Neural cell (in vitro differentiated cells): ENCODE data around the gene LAMA5. TPM values are rescaled to one million over a fixed set of nuclear protein-coding genes. Genes with fewer than 3 reads are reported as not detected.

Experiments used
- H2AFZ ChIP-seq: fragments of 200-600, 300-800 bp; sonication (generic), shearing (Covaris generic); 2 replicates; pipeline ENCODE4 v1.6.0; 2014; ENCODE audit warnings: low read depth, mild to moderate bottlenecking, antibody characterized with exemption, low read length, moderate library complexity
- H3F3A ChIP-seq: fragments of 200-600 bp; shearing (Covaris generic); 2 replicates; pipeline ENCODE4 v1.6.1; 2016; ENCODE audit warnings: mild to moderate bottlenecking, moderate library complexity, mixed read lengths, antibody characterized with exemption, low read length; ENCODE audit not compliant: insufficient read depth, poor library complexity, severe bottlenecking
- H3K27ac ChIP-seq: fragments of 200-600, 300-800 bp; sonication (generic), shearing (Covaris generic); 2 replicates; pipeline ENCODE4 v1.5.1; 2014; ENCODE audit warnings: mild to moderate bottlenecking, low read length, moderate library complexity
- H3K27me3 ChIP-seq: fragments of 300-800, 200-600 bp; sonication (generic), shearing (Covaris generic); 2 replicates; pipeline ENCODE4 v1.6.0; 2014; ENCODE audit warnings: mild to moderate bottlenecking, low read depth, low read length, moderate library complexity; ENCODE audit not compliant: insufficient read depth
- H3K36me3 ChIP-seq: fragments of 300-800, 200-600 bp; sonication (generic), shearing (Covaris generic); 2 replicates; pipeline ENCODE4 v1.5.1; 2014; ENCODE audit warnings: mild to moderate bottlenecking, antibody characterized with exemption, low read length, moderate library complexity; ENCODE audit not compliant: insufficient read depth
- H3K4me2 ChIP-seq: fragments of 300-800, 200-600 bp; sonication (generic), shearing (Covaris generic); 2 replicates; pipeline ENCODE4 v1.6.0; 2014; ENCODE audit warnings: mild to moderate bottlenecking, low read length
- H3K4me3 ChIP-seq: fragments of 300-800, 200-600 bp; sonication (generic), shearing (Covaris generic); 2 replicates; pipeline ENCODE4 v1.5.1; 2014; ENCODE audit warnings: mild to moderate bottlenecking, low read length, moderate library complexity
- H3K79me2 ChIP-seq: fragments of 200-600 bp; shearing (Covaris generic); replicated peaks from 2 replicates; pipeline ENCODE4 v1.6.0; 2014; ENCODE audit warnings: mild to moderate bottlenecking, low read length, moderate library complexity; ENCODE audit not compliant: insufficient read depth
- H3K9ac ChIP-seq: fragments of 300-800, 200-600 bp; sonication (generic), shearing (Covaris generic); 2 replicates; pipeline ENCODE4 v1.6.1; 2016; ENCODE audit warnings: mild to moderate bottlenecking, low read length, mixed read lengths
- H3K9me2 ChIP-seq: fragments of 200-600 bp; shearing (Covaris generic); 2 replicates; pipeline ENCODE4 v1.6.1; 2016; ENCODE audit warnings: mild to moderate bottlenecking, low read length, mixed read lengths; ENCODE audit not compliant: insufficient read depth
- H3K9me3 ChIP-seq: fragments of 200-600, 300-800 bp; sonication (generic), shearing (Covaris generic); 2 replicates; pipeline ENCODE4 v1.6.1; 2016; ENCODE audit warnings: mild to moderate bottlenecking, mixed run types, low read length, moderate library complexity, mixed read lengths
- H4K20me1 ChIP-seq: fragments of 200-600 bp; shearing (Covaris generic); 2 replicates; pipeline ENCODE4 v1.6.1; 2016; ENCODE audit warnings: mild to moderate bottlenecking, mixed run types; ENCODE audit not compliant: insufficient read depth
- EP300 ChIP-seq: fragments of 450-650 bp; conservative IDR thresholded peaks from 2 replicates; pipeline ENCODE4 v1.6.1; 2014; ENCODE audit warnings: antibody characterized with exemption, mild to moderate bottlenecking, moderate library complexity; ENCODE audit not compliant: poor library complexity, severe bottlenecking
- EZH2 ChIP-seq: fragments of 200-600, 300-800 bp; shearing (Covaris generic), sonication (generic); IDR thresholded peaks from 2 replicates; pipeline ENCODE4 v1.6.1; 2014; ENCODE audit warnings: antibody characterized with exemption, low read length, borderline replicate concordance, mild to moderate bottlenecking; ENCODE audit not compliant: insufficient read depth, poor library complexity, severe bottlenecking
- MXI1 ChIP-seq: fragments of 450-650 bp; conservative IDR thresholded peaks from 2 replicates; pipeline ENCODE4 v1.6.1; 2014; ENCODE audit warnings: antibody characterized with exemption, mild to moderate bottlenecking; ENCODE audit not compliant: poor library complexity, severe bottlenecking
- POLR2AphosphoS5 ChIP-seq: IDR thresholded peaks from 2 replicates; pipeline ENCODE4 v1.6.1; 2012
- RAD21 ChIP-seq: fragments of 450-650 bp; conservative IDR thresholded peaks from 2 replicates; pipeline ENCODE4 v1.6.1; 2014; ENCODE audit warnings: antibody characterized with exemption, mild to moderate bottlenecking, moderate library complexity
- SMC3 ChIP-seq: fragments of 450-650 bp; conservative IDR thresholded peaks from 2 replicates; pipeline ENCODE4 v1.6.1; 2014; ENCODE audit warnings: antibody characterized with exemption, mild to moderate bottlenecking, moderate library complexity; ENCODE audit not compliant: poor library complexity
- TAF1 ChIP-seq: IDR thresholded peaks from 2 replicates; pipeline ENCODE4 v1.6.1; 2012; ENCODE audit warnings: low read depth
- polyA plus RNA-seq: library from polyadenylated mRNA; depleted of rRNA; stranded (reverse); fragments of >200 nt; gene quantifications from 2 replicates; pipeline ENCODE4 v1.2.3, GENCODE V29; 2014
- TF ChIP-seq, protein P1 (sequence below): fragments of 450-650 bp; IDR thresholded peaks from 2 replicates; pipeline ENCODE4 v1.5.1; 2014; ENCODE audit warnings: antibody characterized with exemption, mild to moderate bottlenecking, moderate library complexity; ENCODE audit not compliant: poor library complexity, severe bottlenecking
- TF ChIP-seq, protein P2 (sequence below): IDR thresholded peaks from 2 replicates; pipeline ENCODE4 v1.6.1; 2012; ENCODE audit warnings: borderline replicate concordance

The LAMA5 gene
- polyA plus RNA-seq, 1 donor from 2014 or later = 27.2 TPM

DNA sequence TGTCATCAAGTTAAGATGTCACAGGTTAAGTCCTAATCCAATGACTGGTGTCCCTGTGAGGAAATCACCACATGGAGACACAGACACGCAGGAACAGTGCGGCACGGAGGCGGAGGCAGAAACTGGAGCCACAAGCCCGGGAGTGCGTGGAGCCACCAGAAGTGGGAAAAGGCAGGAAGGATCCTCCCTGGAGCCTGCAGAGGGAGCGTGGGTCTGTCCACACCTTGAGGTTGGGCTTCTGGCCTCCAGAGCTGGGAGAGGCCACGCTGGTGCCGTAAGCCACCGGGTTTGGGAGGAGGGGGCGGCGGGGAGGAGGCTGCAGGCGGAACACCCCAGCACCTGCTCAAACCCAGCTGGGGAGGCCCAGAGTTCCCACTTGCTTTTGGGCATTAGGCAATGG lies 36.2 kb upstream of the LAMA5 start (continued):
- TF ChIP-seq, protein P1, sequence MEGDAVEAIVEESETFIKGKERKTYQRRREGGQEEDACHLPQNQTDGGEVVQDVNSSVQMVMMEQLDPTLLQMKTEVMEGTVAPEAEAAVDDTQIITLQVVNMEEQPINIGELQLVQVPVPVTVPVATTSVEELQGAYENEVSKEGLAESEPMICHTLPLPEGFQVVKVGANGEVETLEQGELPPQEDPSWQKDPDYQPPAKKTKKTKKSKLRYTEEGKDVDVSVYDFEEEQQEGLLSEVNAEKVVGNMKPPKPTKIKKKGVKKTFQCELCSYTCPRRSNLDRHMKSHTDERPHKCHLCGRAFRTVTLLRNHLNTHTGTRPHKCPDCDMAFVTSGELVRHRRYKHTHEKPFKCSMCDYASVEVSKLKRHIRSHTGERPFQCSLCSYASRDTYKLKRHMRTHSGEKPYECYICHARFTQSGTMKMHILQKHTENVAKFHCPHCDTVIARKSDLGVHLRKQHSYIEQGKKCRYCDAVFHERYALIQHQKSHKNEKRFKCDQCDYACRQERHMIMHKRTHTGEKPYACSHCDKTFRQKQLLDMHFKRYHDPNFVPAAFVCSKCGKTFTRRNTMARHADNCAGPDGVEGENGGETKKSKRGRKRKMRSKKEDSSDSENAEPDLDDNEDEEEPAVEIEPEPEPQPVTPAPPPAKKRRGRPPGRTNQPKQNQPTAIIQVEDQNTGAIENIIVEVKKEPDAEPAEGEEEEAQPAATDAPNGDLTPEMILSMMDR = no peak
- no peak for TF ChIP-seq TAF1

DNA sequence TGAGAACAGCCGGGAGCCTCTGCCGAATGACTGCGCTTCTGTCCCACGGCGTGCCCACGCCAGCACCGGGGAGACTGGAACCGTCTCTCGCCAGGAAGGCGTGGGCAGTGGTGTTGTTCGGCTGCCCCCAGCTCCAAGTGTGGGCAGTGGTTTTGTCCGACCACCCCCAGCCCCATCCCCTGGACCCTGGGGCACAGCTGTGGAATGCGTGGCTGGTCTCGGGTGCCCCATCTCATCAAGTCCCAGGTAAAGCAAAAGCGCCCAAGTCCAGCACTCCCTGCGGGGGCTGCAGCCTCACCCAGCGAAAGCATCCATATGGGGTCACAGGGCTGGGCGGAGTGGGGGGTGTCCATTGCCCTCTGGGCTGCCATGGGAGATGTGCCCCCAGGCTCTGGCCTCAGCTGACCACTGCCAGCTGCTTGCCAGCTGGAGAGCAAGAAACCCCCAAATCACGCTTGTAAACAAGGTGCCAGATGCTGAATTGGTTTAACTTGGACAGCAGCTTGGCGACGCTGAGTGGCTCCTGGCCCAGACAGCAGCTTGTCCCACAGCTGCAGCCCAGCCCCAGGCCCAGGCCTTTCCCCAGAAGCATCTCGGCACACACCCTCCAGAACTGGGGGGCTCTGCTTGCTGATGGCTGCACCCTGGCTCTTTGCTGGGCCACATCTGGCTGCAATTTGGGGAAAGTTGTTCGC lies 35.5 kb upstream of the LAMA5 start:
- no peaks in the 10 kb centered on the region for H3K9me2 ChIP-seq
- no peak overlapping the region for H2AFZ ChIP-seq
- H3K4me2 ChIP-seq = no peak overlapping the region
- H3K27ac ChIP-seq = no peak overlapping the region
- no peak overlapping the region for H3K4me3 ChIP-seq
- H3K79me2 ChIP-seq = peaks cover 9% of the 10 kb centered on the region
- no peaks in the 10 kb centered on the region for H3F3A ChIP-seq
- no peaks in the 10 kb centered on the region for H4K20me1 ChIP-seq
- no peaks in the 10 kb centered on the region for H3K9me3 ChIP-seq
- H3K27me3 ChIP-seq = no peaks in the 10 kb centered on the region
- no peak overlapping the region for H3K9ac ChIP-seq
- TF ChIP-seq TAF1 = no peak
- no peak for TF ChIP-seq EZH2
- TF ChIP-seq, protein P1 = no peak
- TF ChIP-seq POLR2AphosphoS5 = no peak
- TF ChIP-seq EP300 = no peak
- TF ChIP-seq, protein P2, sequence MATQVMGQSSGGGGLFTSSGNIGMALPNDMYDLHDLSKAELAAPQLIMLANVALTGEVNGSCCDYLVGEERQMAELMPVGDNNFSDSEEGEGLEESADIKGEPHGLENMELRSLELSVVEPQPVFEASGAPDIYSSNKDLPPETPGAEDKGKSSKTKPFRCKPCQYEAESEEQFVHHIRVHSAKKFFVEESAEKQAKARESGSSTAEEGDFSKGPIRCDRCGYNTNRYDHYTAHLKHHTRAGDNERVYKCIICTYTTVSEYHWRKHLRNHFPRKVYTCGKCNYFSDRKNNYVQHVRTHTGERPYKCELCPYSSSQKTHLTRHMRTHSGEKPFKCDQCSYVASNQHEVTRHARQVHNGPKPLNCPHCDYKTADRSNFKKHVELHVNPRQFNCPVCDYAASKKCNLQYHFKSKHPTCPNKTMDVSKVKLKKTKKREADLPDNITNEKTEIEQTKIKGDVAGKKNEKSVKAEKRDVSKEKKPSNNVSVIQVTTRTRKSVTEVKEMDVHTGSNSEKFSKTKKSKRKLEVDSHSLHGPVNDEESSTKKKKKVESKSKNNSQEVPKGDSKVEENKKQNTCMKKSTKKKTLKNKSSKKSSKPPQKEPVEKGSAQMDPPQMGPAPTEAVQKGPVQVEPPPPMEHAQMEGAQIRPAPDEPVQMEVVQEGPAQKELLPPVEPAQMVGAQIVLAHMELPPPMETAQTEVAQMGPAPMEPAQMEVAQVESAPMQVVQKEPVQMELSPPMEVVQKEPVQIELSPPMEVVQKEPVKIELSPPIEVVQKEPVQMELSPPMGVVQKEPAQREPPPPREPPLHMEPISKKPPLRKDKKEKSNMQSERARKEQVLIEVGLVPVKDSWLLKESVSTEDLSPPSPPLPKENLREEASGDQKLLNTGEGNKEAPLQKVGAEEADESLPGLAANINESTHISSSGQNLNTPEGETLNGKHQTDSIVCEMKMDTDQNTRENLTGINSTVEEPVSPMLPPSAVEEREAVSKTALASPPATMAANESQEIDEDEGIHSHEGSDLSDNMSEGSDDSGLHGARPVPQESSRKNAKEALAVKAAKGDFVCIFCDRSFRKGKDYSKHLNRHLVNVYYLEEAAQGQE = no peak
- TF ChIP-seq SMC3 = no peak
- TF ChIP-seq RAD21 = no peak
- no peak for TF ChIP-seq MXI1
- H3K36me3 ChIP-seq = no peaks in the 10 kb centered on the region
